Breast epithelium (tissue), 4 donors: Measurements from ENCODE around the gene STARD13. TPM values are rescaled to one million over a fixed set of nuclear protein-coding genes. Genes with fewer than 3 reads are reported as not detected.
A peak's percentile ranks its signal among the peaks of the same experiment; 100 is the strongest.
"Not testable (repeated sequence)": the region's sequence is repeated elsewhere in the genome, so short reads cannot be mapped to it uniquely, and the experiment has no call there.

Experiments
- DNase-seq, 2 donors: peaks; one replicate each; pipeline ENCODE4 v3.0.0-alpha.2; 2019; ENCODE audit warnings: low spot score in 2 of 2
- H3K27ac ChIP-seq, 2 donors: fragments of 200-600 bp; sonication (generic) in 1 of 2; one replicate each; pipeline ENCODE4 v1.5.1; 2016 to 2019; ENCODE audit warnings: mild to moderate bottlenecking in 1 of 2
- H3K27me3 ChIP-seq, 2 donors: fragments of 200-600 bp; sonication (generic) in 1 of 2; one replicate each; pipeline versions ENCODE4 v1.5.1 to v1.6.0; 2017 to 2019; ENCODE audit warnings: control low read depth in 1 of 2, mild to moderate bottlenecking in 1 of 2
- H3K36me3 ChIP-seq: fragments of 200-600 bp; one replicate; pipeline ENCODE4 v1.5.1; 2019
- H3K4me1 ChIP-seq, 2 donors: fragments of 200-600 bp; sonication (generic); one replicate each; pipeline ENCODE4 v1.5.1; 2016 to 2019; ENCODE audit warnings: control low read depth in 1 of 2
- H3K4me3 ChIP-seq, 3 donors: fragments of 200-600 bp; sonication (generic); 1 replicate in 2 of 3; 2 replicates in 1 of 3; pipeline ENCODE4 v1.5.1; 2016 to 2019; ENCODE audit warnings: mild to moderate bottlenecking in 3 of 3, moderate library complexity in 2 of 3
- H3K9me3 ChIP-seq, 2 donors: fragments of 200-600 bp; sonication (generic) in 1 of 2; one replicate each; pipeline ENCODE4 v1.5.1; 2016 to 2019; ENCODE audit warnings: control low read depth in 1 of 2
- POLR2A ChIP-seq: fragments of 450-650 bp; IDR thresholded peaks from one replicate; pipeline ENCODE4 v1.6.1; 2016; ENCODE audit warnings: antibody characterized with exemption, mild to moderate bottlenecking, moderate library complexity
- POLR2AphosphoS5 ChIP-seq, 3 donors: sonication (generic); formaldehyde crosslinking; IDR thresholded peaks; one replicate each; pipeline ENCODE4 v1.6.1; 2017; ENCODE audit warnings: antibody characterized with exemption in 3 of 3
- intact Hi-C: fragments of 100-400 bp; cut with DNase I; formaldehyde crosslinking; loops from one replicate; pipeline ENCODE4 v1.15.1; 2023; ENCODE audit warnings: low total_unique reads
- total RNA-seq, 3 donors: library from RNA; depleted of rRNA; stranded (reverse); fragments of >200 nt; gene quantifications; one replicate each; pipeline ENCODE4 v1.1.0, GENCODE V29; 2016
- TF ChIP-seq, protein P1 (sequence below), 3 donors: fragments of 450-650 bp; IDR thresholded peaks; one replicate each; pipeline ENCODE4 v1.5.1; 2016 to 2017; ENCODE audit warnings: antibody characterized with exemption in 3 of 3, mild to moderate bottlenecking in 3 of 3, moderate library complexity in 3 of 3

The STARD13 gene
- total RNA-seq, 3 donors from 2014 or later: 42.4 to 62.3 (median 58.7) TPM

DNA sequence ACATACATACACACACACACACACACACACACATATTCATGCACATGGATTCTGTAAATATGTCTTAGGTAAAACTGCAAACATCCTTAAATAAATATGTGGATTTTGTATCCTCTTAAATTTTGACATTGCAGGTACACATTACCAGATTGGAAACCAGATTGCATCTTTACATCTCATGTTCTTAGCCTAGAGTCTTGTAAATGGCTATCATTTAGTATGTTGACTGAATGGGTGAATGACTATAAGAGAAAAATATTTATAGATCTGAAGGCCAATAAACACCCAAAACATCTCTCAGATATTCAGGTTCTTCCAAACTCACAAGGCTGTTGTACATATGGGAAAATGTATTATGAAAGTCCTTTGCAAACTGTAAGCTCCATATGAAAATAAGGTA is 104.3 kb downstream of the STARD13 start:
- Histone ChIP-seq H3K27ac (no peak overlapping the region), H3K36me3 (no peaks in the 10 kb centered on the region), H3K4me1 (no peaks in the 10 kb centered on the region), H3K4me3 (no peak overlapping the region), H3K9me3 (no peaks in the 10 kb centered on the region), H3K27me3 (no peaks in the 10 kb centered on the region)
- TF ChIP-seq, protein P1, sequence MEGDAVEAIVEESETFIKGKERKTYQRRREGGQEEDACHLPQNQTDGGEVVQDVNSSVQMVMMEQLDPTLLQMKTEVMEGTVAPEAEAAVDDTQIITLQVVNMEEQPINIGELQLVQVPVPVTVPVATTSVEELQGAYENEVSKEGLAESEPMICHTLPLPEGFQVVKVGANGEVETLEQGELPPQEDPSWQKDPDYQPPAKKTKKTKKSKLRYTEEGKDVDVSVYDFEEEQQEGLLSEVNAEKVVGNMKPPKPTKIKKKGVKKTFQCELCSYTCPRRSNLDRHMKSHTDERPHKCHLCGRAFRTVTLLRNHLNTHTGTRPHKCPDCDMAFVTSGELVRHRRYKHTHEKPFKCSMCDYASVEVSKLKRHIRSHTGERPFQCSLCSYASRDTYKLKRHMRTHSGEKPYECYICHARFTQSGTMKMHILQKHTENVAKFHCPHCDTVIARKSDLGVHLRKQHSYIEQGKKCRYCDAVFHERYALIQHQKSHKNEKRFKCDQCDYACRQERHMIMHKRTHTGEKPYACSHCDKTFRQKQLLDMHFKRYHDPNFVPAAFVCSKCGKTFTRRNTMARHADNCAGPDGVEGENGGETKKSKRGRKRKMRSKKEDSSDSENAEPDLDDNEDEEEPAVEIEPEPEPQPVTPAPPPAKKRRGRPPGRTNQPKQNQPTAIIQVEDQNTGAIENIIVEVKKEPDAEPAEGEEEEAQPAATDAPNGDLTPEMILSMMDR (IDR thresholded peaks at IDR 0.05): no peak
- no peak for TF ChIP-seq POLR2AphosphoS5 (IDR thresholded peaks at IDR 0.05)
- no peak for TF ChIP-seq POLR2A
- intact Hi-C loops: no loop called here
- DNase-seq: no peak

DNA sequence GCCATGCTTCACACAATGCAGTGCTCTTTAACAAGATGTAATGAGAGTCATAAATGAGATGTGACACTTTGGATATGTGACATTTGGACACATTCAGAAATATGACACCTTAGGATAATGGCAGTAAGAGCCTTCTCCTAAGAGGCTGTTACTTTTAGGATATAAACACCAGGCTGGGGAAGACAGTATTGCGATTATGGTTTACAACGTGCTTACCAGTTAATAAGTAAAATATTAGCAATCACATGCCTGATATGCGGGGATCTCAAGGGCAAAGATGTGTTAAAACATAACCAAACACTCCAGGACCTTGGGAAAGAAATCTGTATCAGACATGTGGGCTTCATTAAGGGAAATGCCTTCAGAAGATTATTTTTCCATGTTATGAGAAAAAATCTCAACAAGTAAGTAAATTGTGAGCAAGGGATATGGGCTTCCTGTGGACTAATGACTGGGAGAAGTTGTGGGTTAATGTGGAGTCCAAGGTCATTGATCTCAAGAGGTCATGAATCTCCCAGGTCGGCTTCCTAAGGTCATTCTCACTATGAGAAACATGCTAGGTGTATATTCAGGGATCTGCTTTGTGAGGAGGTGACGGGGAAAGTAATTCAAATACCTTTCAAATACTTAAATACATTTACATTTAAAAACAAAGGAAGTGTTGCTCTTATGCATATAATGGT is 105.3 kb downstream of the STARD13 start:
- H3K9me3 ChIP-seq: no peaks in the 10 kb centered on the region
- no peaks in the 10 kb centered on the region for H3K4me1 ChIP-seq
- H3K27me3 ChIP-seq: no peaks in the 10 kb centered on the region
- DNase-seq: no peak
- H3K27ac ChIP-seq: peak overlapping the region in 1 of 2 donors; percentile 40
- H3K4me3 ChIP-seq: no peak overlapping the region
- H3K36me3 ChIP-seq: no peaks in the 10 kb centered on the region
- no peak for TF ChIP-seq POLR2AphosphoS5 (IDR thresholded peaks at IDR 0.05)
- TF ChIP-seq POLR2A: no peak
- TF ChIP-seq, protein P1 (IDR thresholded peaks at IDR 0.05): no peak
- intact Hi-C loops: no loop called here

DNA sequence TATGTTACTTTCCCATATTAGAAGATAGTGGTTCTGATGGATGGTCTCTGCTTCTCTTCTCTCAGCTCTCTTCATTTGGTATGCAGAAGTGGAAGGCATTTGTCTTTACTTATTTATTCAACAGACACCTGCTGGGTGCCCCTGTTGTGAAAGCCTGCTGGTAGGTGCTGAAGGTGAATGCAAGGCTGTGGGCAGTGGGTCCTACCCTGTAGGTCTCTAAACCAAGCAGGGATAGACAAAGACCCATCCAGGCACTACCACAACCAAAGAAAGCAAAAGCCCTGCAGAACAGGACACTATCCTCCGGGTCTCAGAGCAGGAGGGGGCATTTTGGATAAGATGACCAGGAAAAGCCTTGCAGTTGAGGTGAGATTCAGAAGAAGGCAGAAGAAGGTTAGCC is 106.1 kb downstream of the STARD13 start:
- no peaks in the 10 kb centered on the region for H3K9me3 ChIP-seq
- H3K27ac ChIP-seq: peak overlapping the region in 1 of 2 donors; percentile 40
- intact Hi-C loops: no loop called here
- DNase-seq: no peak
- H3K27me3 ChIP-seq: no peaks in the 10 kb centered on the region
- H3K36me3 ChIP-seq: no peaks in the 10 kb centered on the region
- TF ChIP-seq POLR2AphosphoS5 (IDR thresholded peaks at IDR 0.05) (no peak), POLR2A (no peak)
- TF ChIP-seq, protein P1 (IDR thresholded peaks at IDR 0.05): no peak
- no peak overlapping the region for H3K4me3 ChIP-seq
- no peaks in the 10 kb centered on the region for H3K4me1 ChIP-seq

DNA sequence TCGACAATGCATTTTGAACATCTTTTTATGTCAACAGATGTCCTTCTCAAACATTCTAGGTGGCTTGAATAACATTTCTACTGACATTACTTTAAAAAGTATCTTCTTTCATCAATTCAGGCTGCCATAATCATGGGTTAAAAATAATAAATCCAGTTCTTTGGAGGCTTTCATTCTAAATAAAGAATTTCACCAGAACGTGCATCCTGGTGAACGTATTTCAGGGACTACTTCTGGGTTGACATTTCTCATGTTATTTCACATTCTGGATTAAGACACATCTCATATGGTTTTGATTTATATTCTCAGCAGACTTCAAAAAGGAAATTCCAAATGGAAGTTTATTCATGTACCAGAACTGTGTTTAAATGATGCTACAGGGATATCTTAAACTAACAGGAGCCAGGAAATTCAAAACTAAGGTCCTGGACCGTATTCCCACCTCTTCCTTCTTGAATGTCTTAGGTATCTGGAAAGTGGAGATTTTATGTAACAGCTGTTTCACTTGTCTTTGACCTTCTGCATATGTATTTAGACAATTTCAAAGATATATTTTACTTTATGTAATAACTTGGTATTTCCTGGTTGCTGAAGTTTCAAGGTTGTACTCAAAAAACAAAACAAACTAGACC is 107.2 kb downstream of the STARD13 start:
- no peak for DNase-seq
- Histone ChIP-seq H3K27me3 (no peaks in the 10 kb centered on the region), H3K4me3 (no peak overlapping the region), H3K36me3 (no peaks in the 10 kb centered on the region), H3K4me1 (no peaks in the 10 kb centered on the region), H3K27ac (no peak overlapping the region), H3K9me3 (no peaks in the 10 kb centered on the region)
- intact Hi-C loops: no loop called here
- TF ChIP-seq POLR2A (no peak), POLR2AphosphoS5 (IDR thresholded peaks at IDR 0.05) (no peak)
- TF ChIP-seq, protein P1 (IDR thresholded peaks at IDR 0.05): no peak

DNA sequence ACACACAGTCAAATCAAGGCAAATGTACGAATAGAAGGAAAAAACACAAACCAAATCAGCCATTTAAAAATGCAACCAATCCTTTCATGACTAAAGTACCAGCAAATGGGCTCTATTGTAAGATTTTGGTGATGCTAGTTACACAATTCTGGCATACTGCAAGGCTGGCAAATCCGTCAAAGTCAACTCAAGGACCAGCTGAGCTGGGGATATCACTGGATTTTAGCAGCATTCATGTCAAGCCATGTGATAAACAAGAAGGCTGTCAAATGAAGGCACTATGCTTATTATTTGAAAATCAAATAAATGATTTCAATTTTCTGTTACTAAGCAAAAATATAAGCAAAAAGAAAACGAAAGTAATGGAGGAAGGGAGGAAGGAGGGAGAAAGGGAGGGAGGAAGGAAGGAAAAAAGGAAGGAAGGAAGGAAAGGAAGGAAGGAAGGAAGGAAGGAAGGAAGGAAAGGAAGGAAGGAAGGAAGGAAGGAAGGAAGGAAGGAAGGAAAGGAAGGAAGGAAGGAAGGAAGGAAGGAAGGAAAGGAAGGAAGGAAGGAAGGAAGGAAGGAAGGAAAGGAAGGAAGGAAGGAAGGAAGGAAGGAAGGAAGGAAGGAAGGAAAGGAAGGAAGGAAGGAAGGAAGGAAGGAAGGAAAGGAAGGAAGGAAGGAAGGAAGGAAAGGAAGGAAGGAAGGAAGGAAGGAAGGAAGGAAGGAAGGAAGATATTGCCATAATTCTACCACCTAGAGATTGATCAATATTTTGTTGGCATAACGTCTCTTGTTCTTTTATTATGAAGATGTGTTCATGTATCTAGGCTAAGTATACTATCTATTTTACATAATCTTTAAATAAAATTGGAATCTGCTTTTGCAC is 108.0 kb downstream of the STARD13 start:
- H3K4me1 ChIP-seq, DNase-seq, H3K27ac ChIP-seq, H3K36me3 ChIP-seq, intact Hi-C loops, H3K9me3 ChIP-seq, H3K4me3 ChIP-seq, H3K27me3 ChIP-seq: not testable (repeated sequence)
